K562 (cell line): ENCODE measurements around the gene C5orf24. TPM values are rescaled to one million over a fixed set of nuclear protein-coding genes. Genes with fewer than 3 reads are reported as not detected.
A peak's percentile ranks its signal among the peaks of the same experiment; 100 is the strongest.

Source experiments
- ARID3A ChIP-seq: IDR thresholded peaks from 2 replicates; pipeline ENCODE4 v1.6.1; 2012; ENCODE audit warnings: low read depth, low read length, improper control_type of control experiment, borderline replicate concordance
- BCL6 ChIP-seq: fragments of 250-450 bp; sonication (Bioruptor Pico); IDR thresholded peaks from 2 replicates; pipeline ENCODE4 v1.4.0; 2020
- BRD4 ChIP-seq: fragments of 200-600 bp; sonication (generic); IDR thresholded peaks from 2 replicates; pipeline ENCODE4 v1.6.1; 2017; ENCODE audit warnings: inconsistent platforms
- CC2D1A ChIP-seq: fragments of 450-650 bp; IDR thresholded peaks from 2 replicates; pipeline ENCODE4 v1.6.1; 2017; ENCODE audit warnings: mild to moderate bottlenecking
- CHD4 ChIP-seq: fragments of 200-600 bp; sonication (generic); IDR thresholded peaks from 3 replicates; pipeline ENCODE4 v1.6.1; 2012; ENCODE audit warnings: low read depth, mild to moderate bottlenecking, mixed read lengths, low read length, inconsistent platforms; ENCODE audit not compliant: insufficient read depth, insufficient replicate concordance, poor library complexity, severe bottlenecking
- FOS ChIP-seq: IDR thresholded peaks from 3 replicates; pipeline ENCODE4 v1.6.1; 2011; ENCODE audit not compliant: insufficient read length; ENCODE audit errors: extremely low read depth
- HLTF ChIP-seq: fragments of 450-650 bp; IDR thresholded peaks from 2 replicates; pipeline ENCODE4 v1.6.1; 2016
- MAZ ChIP-seq, 2 experiments: fragments of 450-650 bp in 1 of 2; sonication (generic) in 1 of 2; formaldehyde crosslinking; IDR thresholded peaks in 1 of 2; conservative IDR thresholded peaks in 1 of 2; 2 replicates each; pipeline versions ENCODE4 v1.4.0 to v1.5.0; 2020; ENCODE audit warnings: mild to moderate bottlenecking in 1 of 2, missing genetic modification reagents in 1 of 2
- MBD1 ChIP-seq: fragments of 250-450 bp; sonication (Bioruptor Pico); IDR thresholded peaks from 2 replicates; pipeline ENCODE4 v1.8.0; 2022; ENCODE audit warnings: inconsistent platforms
- PCBP2 ChIP-seq: fragments of 200-400 bp; formaldehyde crosslinking; IDR thresholded peaks from 2 replicates; pipeline ENCODE4 v1.6.1; 2018; ENCODE audit warnings: low read length, low read depth, mild to moderate bottlenecking, moderate library complexity; ENCODE audit not compliant: poor library complexity, severe bottlenecking
- PML ChIP-seq: IDR thresholded peaks from 2 replicates; pipeline ENCODE4 v1.6.1; 2012; ENCODE audit warnings: low read length, inconsistent platforms
- RAD21 ChIP-seq, 2 experiments: fragments of 250-450 bp in 1 of 2; fragments of 450-650 bp in 1 of 2; sonication (Bioruptor Pico) in 1 of 2; formaldehyde crosslinking in 1 of 2; IDR thresholded peaks in 1 of 2; conservative IDR thresholded peaks in 1 of 2; 2 replicates each; pipeline versions ENCODE4 v1.4.0 to v1.8.0; 2020 to 2022; ENCODE audit warnings: mild to moderate bottlenecking in 2 of 2, moderate library complexity in 1 of 2
- RBM25 ChIP-seq: fragments of 200-400 bp; formaldehyde crosslinking; IDR thresholded peaks from 2 replicates; pipeline ENCODE4 v1.6.1; 2018; ENCODE audit warnings: low read length, low read depth, moderate library complexity; ENCODE audit not compliant: severe bottlenecking
- SRF ChIP-seq, 2 experiments: fragments of 250-450, 450-650 bp in 1 of 2; sonication (Bioruptor Pico) in 1 of 2; sonication (generic) in 1 of 2; formaldehyde crosslinking; IDR thresholded peaks; 2 replicates each; pipeline versions ENCODE4 v1.5.0 to v1.5.1; 2020 to 2022; ENCODE audit warnings: mild to moderate bottlenecking in 1 of 2, missing genetic modification reagents in 1 of 2
- STAG1 ChIP-seq: sonication (generic); formaldehyde crosslinking; IDR thresholded peaks from 2 replicates; pipeline ENCODE4 v1.5.0; 2020; ENCODE audit warnings: missing genetic modification reagents, borderline replicate concordance
- USF2 ChIP-seq: sonication (generic); formaldehyde crosslinking; IDR thresholded peaks from 2 replicates; pipeline ENCODE4 v1.5.0; 2020; ENCODE audit warnings: missing genetic modification reagents
- ZBTB9 ChIP-seq: fragments of 450-650 bp; formaldehyde crosslinking; IDR thresholded peaks from 2 replicates; pipeline ENCODE4 v1.4.0; 2020; ENCODE audit warnings: mild to moderate bottlenecking, moderate library complexity
- ZKSCAN8 ChIP-seq: fragments of 200-800 bp; sonication (Bioruptor generic); IDR thresholded peaks from 2 replicates; pipeline ENCODE4 v1.6.1; 2016; ENCODE audit warnings: missing genetic modification characterization, missing compliant biosample characterization
- polyA plus RNA-seq, 8 experiments: library from polyadenylated mRNA; depleted of rRNA in 4 of 8; stranded (reverse) in 5 of 8; unstranded in 3 of 8; fragments of >200 nt; fragmentation: Nextera tagmentation in 2 of 8; fragmentation: Illumina TruSeq in 1 of 8; extraction: Ambion mirVana in 2 of 8; extraction: Trizol in 1 of 8; gene quantifications; 2 replicates each; pipeline versions ENCODE4 v1.2.1 to v1.2.3, GENCODE V29; 2011 to 2014; ENCODE audit warnings: inconsistent platforms in 1 of 8, missing spikeins in 1 of 8
- total RNA-seq, 7 experiments: library from RNA; depleted of rRNA in 6 of 7; stranded (reverse); fragments of >200 nt in 6 of 7; fragmentation: Illumina TruSeq in 2 of 7; extraction: Trizol in 2 of 7; gene quantifications; 2 replicates each; pipeline versions ENCODE4 v1.2.1 to v1.2.3, GENCODE V29; 2011 to 2021; ENCODE audit warnings: low replicate concordance in 1 of 7
- TF ChIP-seq, protein P1 (sequence below): fragments of 450-650 bp; IDR thresholded peaks from 2 replicates; pipeline ENCODE4 v1.6.1; 2016; ENCODE audit warnings: low read depth, mild to moderate bottlenecking, moderate library complexity
- TF ChIP-seq, protein P2 (sequence below): fragments of 250-450 bp; sonication (Bioruptor Pico); IDR thresholded peaks from 2 replicates; pipeline ENCODE4 v1.9.0; 2021; ENCODE audit warnings: mild to moderate bottlenecking

C5orf24 gene
- total and polyA plus RNA-seq, 9 of the 15 experiments (the other 6 are each of a cell fraction or from before 2014, with no cell fraction given), result 8.9 to 38.6 (median 28.4) TPM

- TF ChIP-seq, protein P1, sequence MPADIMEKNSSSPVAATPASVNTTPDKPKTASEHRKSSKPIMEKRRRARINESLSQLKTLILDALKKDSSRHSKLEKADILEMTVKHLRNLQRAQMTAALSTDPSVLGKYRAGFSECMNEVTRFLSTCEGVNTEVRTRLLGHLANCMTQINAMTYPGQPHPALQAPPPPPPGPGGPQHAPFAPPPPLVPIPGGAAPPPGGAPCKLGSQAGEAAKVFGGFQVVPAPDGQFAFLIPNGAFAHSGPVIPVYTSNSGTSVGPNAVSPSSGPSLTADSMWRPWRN, result no peak
- TF ChIP-seq BCL6 (CRISPR knock-in tag) (no peak), RAD21 (CRISPR knock-in tag; conservative IDR thresholded peaks at IDR 0.05 in 1 of 2, IDR thresholded peaks at IDR 0.05 in 1 of 2) (no peak), MBD1 (CRISPR knock-in tag) (no peak), BRD4 (0 out of 2 replicates have a peak, but pooled peaks have one; percentile 7), HLTF (no peak), ZKSCAN8 (CRISPR knock-in tag) (no peak), PML (peak; percentile 67; the same call in 1 of the 2 replicates), FOS (no peak), USF2 (CRISPR knock-in tag) (no peak), PCBP2 (no peak), STAG1 (no peak), MAZ (CRISPR knock-in tag; conservative IDR thresholded peaks at IDR 0.05 in 1 of 2, IDR thresholded peaks at IDR 0.05 in 1 of 2) (peak; percentile 82 to 86), ZBTB9 (CRISPR knock-in tag) (peak; percentile 79; the same call in 1 of the 2 replicates), RBM25 (no peak), CC2D1A (no peak), CHD4 (no peak), SRF (CRISPR knock-in tag; IDR thresholded peaks at IDR 0.05) (no peak), ARID3A (no peak)
- TF ChIP-seq, protein P2, sequence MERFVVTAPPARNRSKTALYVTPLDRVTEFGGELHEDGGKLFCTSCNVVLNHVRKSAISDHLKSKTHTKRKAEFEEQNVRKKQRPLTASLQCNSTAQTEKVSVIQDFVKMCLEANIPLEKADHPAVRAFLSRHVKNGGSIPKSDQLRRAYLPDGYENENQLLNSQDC (CRISPR knock-in tag), result no peak
Observed at GRCh38 chr5:134873987-134874830, 28.4 kb downstream of the C5orf24 start, which contains the start of gene TXNDC15 (continued).
